Measurements from ENCODE around the gene APOE. TPM values are rescaled to one million over a fixed set of nuclear protein-coding genes. Genes with fewer than 3 reads are reported as not detected.

The APOE gene
- polyA plus RNA-seq, 2 of the 4 experiments (the other 2 are of a cell fraction) = 12.5 to 31.9 TPM

GRCh38 chr19:44904426-44904994, 1.1 kb upstream of the APOE start (continued):
- TF ChIP-seq CTCF (IDR thresholded peaks at IDR 0.05) (peak; percentile 22; the same call in 1 of the 3 replicates), HDAC2 (IDR thresholded peaks at IDR 0.05) (no peak), CBX2 (IDR thresholded peaks at IDR 0.05; ENCODE audit: borderline replicate concordance, low read depth) (no peak)

- H3K4me2 ChIP-seq = no peak overlapping the region
- ChIA-PET CTCF (interaction anchor here (0.6 to 18.1 kb wide), 5 partner anchors 10 to 371 kb away, joined by 3 to 303 read pairs (median 3); partner anchors contain the start of gene CLPTM1), POLR2A (no interaction called here)
- 90% methylated on average over 12 of the region's 12 CpGs for WGBS (ENCODE audit: missing lambda C conversion rate)
- H3K27ac ChIP-seq = no peak overlapping the region
- peaks cover 47% of the 10 kb centered on the region for H3K4me1 ChIP-seq
- TF ChIP-seq CBX2 (IDR thresholded peaks at IDR 0.05; ENCODE audit: borderline replicate concordance, low read depth) (no peak), EP300 (IDR thresholded peaks at IDR 0.05) (no peak)
- FAIRE-seq = no peak
- no peaks in the 10 kb centered on the region for H3K9me3 ChIP-seq
- no peak overlapping the region for H3K4me3 ChIP-seq
- no peak for DNase-seq (ENCODE audit: low read depth in 1 of 2, low spot score in 1 of 2)
- no peak for ATAC-seq
Measured at GRCh38 chr19:44907613-44908012, 2.0 kb downstream of the APOE start.

- no peak for FAIRE-seq
- WGBS (ENCODE audit: missing lambda C conversion rate) = 92% methylated on average over 46 of the region's 46 CpGs
- no peak for ATAC-seq
- TF ChIP-seq JUN (IDR thresholded peaks at IDR 0.05) (no peak), HOXA7 (CRISPR knock-in tag; IDR thresholded peaks at IDR 0.05) (no peak), TP53 (CRISPR knock-in tag; IDR thresholded peaks at IDR 0.05) (no peak), ZNF302 (CRISPR knock-in tag; IDR thresholded peaks at IDR 0.05) (no peak), ELK1 (IDR thresholded peaks at IDR 0.05; ENCODE audit: low read depth, low read length) (no peak), HOXB5 (CRISPR knock-in tag; IDR thresholded peaks at IDR 0.05) (no peak), EHF (CRISPR knock-in tag; IDR thresholded peaks at IDR 0.05) (no peak), BHLHE40 (IDR thresholded peaks at IDR 0.05; ENCODE audit: low read depth, low read length) (no peak), CBX2 (IDR thresholded peaks at IDR 0.05; ENCODE audit: borderline replicate concordance, low read depth) (no peak), CTCF (IDR thresholded peaks at IDR 0.05) (no peak), SREBF2 (IDR thresholded peaks at IDR 0.05) (no peak), FOSL2 (IDR thresholded peaks at IDR 0.05) (no peak), FOSL2 (CRISPR knock-in tag; IDR thresholded peaks at IDR 0.05) (no peak), CEBPB (IDR thresholded peaks at IDR 0.05) (no peak)
- TF ChIP-seq, protein P1, sequence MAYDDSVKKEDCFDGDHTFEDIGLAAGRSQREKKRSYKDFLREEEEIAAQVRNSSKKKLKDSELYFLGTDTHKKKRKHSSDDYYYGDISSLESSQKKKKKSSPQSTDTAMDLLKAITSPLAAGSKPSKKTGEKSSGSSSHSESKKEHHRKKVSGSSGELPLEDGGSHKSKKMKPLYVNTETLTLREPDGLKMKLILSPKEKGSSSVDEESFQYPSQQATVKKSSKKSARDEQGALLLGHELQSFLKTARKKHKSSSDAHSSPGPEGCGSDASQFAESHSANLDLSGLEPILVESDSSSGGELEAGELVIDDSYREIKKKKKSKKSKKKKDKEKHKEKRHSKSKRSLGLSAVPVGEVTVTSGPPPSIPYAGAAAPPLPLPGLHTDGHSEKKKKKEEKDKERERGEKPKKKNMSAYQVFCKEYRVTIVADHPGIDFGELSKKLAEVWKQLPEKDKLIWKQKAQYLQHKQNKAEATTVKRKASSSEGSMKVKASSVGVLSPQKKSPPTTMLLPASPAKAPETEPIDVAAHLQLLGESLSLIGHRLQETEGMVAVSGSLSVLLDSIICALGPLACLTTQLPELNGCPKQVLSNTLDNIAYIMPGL (CRISPR knock-in tag; IDR thresholded peaks at IDR 0.05; ENCODE audit: borderline replicate concordance) = no peak
- DNase-seq (ENCODE audit: low read depth in 1 of 2, low spot score in 1 of 2) = no peak
- POLR2A ChIA-PET = no interaction called here
- Histone ChIP-seq H3K4me3 (no peak overlapping the region), H3K4me1 (peaks cover 49% of the 10 kb centered on the region), H3K27ac (no peak overlapping the region), H3K9me3 (no peaks in the 10 kb centered on the region), H3K4me2 (no peak overlapping the region)
- CTCF ChIA-PET = interaction anchor here (0.5 to 18.1 kb wide), 7 partner anchors 9 to 1121 kb away, joined by 3 to 303 read pairs (median 4); partner anchors contain the start of gene CLPTM1
Measured at GRCh38 chr19:44908074-44908835, 2.7 kb downstream of the APOE start.
